KOPT-K1 (cell line): Measurements from ENCODE around the gene GAS1.

Source experiments
- H3K27ac ChIP-seq: fragments of 200-600 bp; sonication (generic); 2 replicates; pipeline ENCODE4 v1.5.1; 2016; ENCODE audit warnings: antibody characterized with exemption, mild to moderate bottlenecking, low read depth, low read length; ENCODE audit not compliant: poor library complexity, severe bottlenecking
- H3K36me3 ChIP-seq: fragments of 200-600 bp; sonication (generic); 2 replicates; pipeline ENCODE4 v1.5.1; 2017; ENCODE audit warnings: antibody characterized with exemption, mild to moderate bottlenecking, low read length, moderate library complexity; ENCODE audit not compliant: insufficient read depth
- H3K9me3 ChIP-seq: fragments of 200-600 bp; sonication (generic); 2 replicates; pipeline ENCODE4 v1.5.1; 2017; ENCODE audit warnings: antibody characterized with exemption, low read length, mild to moderate bottlenecking; ENCODE audit not compliant: insufficient read depth, poor library complexity, severe bottlenecking

Gene GAS1

DNA sequence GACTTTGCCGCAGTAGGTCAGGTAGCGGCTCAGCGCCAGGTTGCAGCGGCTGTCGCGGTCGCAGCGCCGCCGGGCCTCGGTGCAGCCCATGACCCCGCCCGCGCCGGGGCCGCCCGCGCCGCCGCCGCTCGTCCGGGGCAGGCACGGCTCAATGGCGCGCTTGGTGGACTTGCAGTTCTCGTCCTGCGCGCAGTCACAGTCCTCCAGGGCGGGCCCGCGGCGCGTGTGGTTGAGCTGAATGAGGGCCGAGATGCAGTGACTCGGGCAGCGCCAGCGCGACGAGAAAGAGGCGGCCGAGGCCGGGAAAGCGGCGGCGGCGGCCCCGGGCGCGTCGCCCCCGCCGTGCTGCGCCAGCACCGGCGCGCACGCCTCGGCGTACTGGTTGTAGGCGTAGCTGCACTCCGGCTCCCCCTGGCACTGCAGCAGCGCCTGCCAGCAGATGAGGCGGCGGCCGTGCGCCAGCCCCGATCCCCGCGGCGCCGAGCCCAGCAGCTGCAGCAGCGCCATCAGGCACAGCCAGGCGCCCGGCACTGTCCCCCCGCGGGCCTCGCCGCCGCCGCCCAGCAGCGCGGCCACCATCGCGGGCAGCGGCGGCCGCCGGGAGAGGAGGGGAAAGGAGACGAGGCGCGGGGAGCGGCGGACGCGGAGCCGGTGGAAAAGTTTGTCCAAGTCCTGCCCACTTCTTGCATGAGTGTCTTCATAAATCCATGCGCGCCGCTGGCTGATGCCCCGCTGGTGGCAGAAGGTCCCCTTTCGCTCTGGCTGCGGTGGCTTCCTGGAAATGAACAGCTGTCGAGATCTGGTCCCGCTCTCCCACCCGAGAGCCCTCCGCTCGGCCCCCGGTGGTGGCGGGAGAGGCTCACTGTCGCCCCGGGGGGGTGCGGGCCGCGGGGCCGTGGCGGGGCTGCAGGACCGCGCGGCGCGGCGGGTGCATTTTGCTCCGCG is 833 bp downstream of the GAS1 start:
- Histone ChIP-seq H3K9me3 (no peaks in the 10 kb centered on the region), H3K36me3 (no peaks in the 10 kb centered on the region)

DNA sequence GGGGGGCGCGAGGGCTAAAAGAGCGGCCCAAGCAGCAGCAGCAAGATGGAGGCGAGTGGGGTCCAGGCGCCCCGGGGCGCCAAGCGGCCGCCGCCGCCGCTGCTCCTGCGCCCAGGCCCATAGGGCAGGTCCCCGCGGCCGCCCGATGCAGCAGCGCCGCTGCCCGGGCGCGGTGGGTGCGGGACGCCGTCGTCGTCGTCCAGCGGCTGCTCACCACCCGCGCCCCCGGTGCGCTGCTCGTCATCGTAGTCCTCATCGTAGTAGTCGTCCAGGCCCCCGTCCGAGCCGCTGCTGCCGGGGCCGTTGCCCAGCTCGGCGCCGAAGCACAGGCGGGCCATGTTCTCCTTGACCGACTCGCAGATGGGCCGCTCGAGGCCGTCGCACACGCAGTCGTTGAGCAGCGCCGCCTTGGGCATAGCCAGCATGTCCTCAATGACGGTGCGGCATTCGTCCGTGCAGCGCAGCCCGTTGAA is 1.5 kb downstream of the GAS1 start:
- Histone ChIP-seq H3K9me3 (no peaks in the 10 kb centered on the region), H3K36me3 (no peaks in the 10 kb centered on the region), H3K27ac (no peak overlapping the region)

More for the DNA sequence above, 833 bp downstream of the GAS1 start:
- H3K27ac ChIP-seq: no peak overlapping the region

DNA sequence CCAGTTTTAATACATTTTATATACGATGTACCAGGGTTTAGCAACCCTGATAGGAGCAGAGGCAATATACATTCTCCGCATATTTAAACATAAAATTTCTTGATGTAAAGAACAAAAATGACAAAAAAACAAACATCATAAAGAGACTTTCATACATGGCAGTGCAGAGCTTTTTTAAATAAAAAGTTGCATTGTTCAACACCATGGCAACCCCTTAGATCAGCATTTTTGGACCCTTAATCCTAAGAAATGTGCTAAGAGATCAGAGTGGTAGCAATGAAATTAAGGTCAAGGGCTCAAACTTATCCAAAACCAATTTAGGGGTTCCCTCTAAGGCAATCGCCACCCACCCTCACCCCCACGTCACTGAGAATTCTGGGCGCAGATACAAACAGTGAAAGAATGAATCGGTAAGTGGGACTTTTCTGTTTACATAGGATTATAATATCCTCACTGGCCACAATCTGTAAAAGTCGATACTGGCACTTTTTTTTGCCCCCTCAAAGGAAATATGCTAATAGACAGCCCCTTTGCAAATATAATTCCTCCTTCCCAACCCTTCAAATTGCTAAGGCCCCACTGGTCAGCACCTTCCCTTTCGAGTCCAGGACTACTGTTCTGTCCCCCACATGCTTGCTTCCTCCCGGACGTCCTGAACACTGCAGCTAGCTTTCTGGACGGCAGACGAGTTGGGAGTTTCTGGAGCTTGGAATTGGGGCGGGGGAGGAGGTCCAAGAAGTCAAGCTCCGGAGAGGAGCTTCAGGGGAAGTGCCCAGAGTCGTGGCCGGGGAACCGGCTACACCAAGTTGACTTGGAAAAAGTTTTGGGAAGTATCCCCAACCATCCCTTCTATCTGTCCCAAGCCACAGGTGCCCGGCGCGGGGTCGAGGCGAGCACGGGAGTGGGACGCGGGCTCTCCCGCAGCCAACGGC is 2.2 kb downstream of the GAS1 start:
- Histone ChIP-seq H3K9me3 (no peaks in the 10 kb centered on the region), H3K27ac (no peak overlapping the region), H3K36me3 (no peaks in the 10 kb centered on the region)

DNA sequence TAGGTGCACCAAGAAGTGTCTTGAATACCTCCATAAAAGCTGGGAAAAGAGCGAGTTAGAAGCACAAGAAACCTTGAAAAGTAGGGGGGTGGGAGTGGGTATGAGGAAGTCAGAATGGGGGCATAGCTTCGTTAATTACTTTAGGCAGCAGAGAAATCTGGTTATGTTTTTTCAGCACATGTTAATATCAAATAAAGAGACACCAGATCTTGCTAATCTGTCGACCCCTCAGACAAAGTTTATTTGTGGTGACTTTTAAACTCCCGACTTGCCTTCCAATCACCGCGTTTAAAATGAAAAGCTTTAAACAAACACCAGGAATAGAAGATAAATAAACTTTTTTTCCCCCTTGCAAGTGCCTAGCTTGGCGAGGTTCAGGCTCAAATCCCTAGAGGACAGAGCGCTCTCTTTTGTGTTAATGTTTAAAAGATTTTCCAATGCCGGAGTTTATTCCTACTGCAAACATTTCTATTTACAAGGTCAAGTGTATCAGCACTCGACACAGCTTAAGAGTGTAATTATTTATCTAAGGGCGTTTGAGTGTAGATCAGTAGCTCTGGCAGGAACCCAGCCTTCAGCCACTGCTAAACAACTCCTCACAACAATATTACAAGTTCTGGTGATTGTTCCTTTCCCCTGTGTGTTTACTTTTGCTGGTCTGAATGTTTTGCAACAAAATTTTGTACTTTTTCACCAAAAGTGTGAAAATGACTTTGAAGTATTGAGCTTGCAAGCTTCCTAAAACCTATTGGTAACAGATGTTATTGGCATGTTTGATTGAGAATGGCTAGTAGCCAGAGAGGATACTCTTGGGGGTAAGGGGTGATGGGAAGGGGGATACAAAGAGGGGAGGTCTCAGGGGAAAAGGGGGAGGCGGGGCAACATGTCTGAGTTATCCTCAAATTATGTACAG is 3.8 kb downstream of the GAS1 start:
- Histone ChIP-seq H3K9me3 (no peaks in the 10 kb centered on the region), H3K36me3 (no peaks in the 10 kb centered on the region), H3K27ac (no peak overlapping the region)

DNA sequence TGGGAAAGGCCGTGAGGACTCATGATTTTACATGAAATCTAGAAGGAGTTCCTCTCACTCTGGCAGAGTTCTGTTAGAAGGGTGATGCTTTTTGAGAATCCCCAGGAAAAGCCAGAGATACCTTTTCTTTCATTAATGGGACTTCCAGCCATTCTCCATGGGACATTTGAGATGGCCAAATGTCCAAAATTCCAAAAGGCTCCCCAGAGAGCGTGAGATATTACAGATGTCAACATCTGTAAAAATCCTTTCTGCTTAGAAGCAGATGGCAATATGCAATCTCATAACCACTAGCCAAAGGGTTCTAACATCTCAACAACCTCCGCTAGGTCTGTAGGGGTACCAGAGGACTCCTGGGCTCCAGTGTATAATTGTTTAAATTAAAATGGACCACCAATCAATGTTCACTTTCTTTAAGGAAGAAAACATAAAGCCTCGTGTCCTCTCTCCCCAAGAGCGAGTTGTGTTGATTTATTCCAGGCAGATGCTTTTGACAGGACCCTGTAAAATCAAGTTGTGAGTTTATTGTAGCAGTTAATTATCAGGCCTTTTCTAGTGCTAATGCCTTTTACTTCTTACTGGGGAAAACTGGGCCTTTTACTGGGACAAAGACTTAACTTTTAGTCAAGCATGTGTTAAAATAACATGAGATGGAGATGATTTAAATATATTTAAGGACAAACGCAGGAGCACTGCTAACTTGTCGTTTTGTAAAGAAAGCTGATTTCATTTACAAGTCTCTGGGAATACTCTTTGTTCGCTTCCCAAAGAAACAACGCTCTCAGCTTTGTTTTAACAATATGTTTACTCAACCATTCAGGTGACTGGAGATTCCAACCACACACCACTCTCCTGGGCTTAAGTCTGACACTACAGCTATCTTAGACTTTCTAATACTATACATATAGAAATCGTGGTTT is 4.8 kb downstream of the GAS1 start:
- no peaks in the 10 kb centered on the region for H3K9me3 ChIP-seq
- no peaks in the 10 kb centered on the region for H3K36me3 ChIP-seq
- no peak overlapping the region for H3K27ac ChIP-seq

DNA sequence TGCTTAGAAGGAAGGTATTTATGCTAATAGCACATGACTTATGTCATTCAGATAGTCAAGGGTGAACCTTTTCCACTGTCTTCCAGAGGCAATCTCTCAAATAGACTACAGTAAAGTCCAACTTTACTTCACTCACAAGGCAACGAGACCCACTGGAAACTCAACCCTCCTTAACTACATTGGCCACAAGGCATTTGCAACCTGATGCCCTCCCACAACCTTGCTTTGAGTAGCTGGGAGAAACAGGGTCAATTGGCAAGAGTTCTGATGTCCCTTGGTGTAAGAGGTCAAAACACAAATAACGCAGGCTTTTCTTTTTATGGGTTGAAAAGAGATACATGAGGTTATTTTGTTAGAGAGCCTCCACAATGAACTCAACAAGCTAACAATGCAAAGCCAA is 6.1 kb downstream of the GAS1 start:
- no peaks in the 10 kb centered on the region for H3K36me3 ChIP-seq
- no peak overlapping the region for H3K27ac ChIP-seq
- H3K9me3 ChIP-seq: no peaks in the 10 kb centered on the region

DNA sequence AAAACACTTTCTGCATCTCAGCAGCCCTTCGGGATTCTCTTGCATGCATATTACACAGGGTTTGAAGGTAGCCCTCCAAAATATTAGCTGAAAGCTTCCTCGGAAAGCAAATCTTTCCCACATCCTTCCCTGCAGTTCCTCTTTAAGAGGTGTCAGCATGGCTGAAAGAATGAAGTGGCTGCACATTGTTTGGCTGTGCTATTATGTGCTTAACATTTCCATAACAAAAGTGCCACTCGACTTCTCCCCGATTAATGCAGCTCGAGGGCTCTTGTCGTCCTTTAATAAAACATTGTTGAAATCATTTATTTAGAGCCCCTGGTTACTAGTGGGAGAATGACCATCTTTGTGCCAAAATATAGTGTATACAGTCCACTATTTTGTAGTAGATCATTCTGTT is 6.5 kb downstream of the GAS1 start:
- H3K27ac ChIP-seq: no peak overlapping the region
- no peaks in the 10 kb centered on the region for H3K9me3 ChIP-seq
- H3K36me3 ChIP-seq: no peaks in the 10 kb centered on the region

DNA sequence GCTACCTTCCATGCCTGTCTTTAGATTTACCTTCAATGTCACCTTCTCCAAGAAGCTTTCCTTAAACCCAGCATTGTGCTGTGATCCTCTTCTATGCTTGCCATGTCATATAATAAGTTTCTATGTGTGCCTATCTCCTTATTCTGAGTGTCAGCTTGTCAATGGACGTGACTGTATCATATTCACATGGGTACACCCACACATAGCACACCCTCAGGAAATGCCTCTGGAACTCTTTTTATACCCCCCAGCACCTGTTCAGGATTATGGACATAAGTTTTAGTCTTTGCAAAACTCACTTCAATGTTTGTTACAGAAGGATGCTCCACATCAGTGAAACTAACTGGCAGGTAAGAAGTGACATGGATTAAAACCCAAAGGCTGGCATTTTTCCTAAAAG is 7.4 kb downstream of the GAS1 start:
- Histone ChIP-seq H3K9me3 (no peaks in the 10 kb centered on the region), H3K27ac (no peak overlapping the region), H3K36me3 (no peaks in the 10 kb centered on the region)

DNA sequence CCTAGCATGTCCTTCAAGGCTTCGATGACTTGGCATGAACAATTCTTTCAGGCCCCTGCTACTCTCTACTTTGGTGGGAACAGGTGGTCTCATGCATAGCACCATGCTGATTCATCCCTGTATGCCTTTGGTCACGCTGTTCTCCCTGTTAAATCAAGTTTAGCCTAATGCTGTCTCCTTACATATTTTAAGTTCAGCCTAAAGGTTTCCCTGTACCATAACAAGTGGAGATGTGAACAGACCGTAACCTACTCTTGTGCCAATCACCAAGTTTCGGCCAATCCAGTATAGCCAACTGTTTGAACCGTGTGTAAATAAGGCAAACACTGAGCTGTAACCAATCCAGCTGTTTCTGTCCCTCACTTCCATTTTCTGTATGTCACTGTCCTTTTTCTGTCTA is 8.0 kb downstream of the GAS1 start:
- no peak overlapping the region for H3K27ac ChIP-seq
- no peaks in the 10 kb centered on the region for H3K9me3 ChIP-seq
- H3K36me3 ChIP-seq: no peaks in the 10 kb centered on the region

DNA sequence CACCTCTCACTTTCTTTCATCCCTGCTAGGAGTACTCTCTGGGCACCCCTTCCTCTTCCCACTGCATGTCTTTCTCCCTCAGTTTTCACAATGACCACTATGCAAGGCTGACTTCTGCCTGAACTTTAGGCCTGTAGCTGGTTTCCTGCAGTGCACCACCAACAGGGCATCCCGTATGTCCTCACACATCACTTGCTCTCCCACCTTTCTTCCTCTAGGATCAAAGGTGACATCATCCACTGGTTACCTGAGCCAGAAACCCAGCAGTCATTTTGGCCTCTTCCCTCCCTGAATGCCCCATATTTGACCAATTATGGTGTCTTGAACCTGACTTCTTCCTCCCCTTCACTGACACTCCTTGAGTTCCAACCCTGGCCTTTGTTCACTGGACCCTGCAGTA is 8.5 kb downstream of the GAS1 start:
- H3K36me3 ChIP-seq: no peaks in the 10 kb centered on the region
- no peaks in the 10 kb centered on the region for H3K9me3 ChIP-seq
- H3K27ac ChIP-seq: no peak overlapping the region

DNA sequence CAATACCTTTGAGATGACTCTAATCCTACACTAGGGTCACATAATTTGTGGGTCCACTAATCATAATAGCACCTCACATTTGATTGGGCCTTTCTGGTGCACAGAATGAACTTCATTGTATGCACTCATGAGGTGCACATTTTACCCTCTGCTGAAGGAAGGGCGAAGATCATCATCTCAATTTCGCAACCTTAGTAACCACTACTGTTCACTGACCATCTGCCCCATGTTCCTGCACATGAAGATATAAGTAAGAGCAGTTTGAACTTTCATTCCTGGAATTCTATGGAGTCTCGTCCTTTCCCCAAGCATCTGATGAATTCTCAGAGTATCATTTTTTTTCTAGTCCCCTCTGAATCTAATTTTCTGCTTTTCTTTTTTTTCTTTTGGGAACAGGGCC is 21.2 kb downstream of the GAS1 start:
- H3K9me3 ChIP-seq: no peaks in the 10 kb centered on the region
- no peaks in the 10 kb centered on the region for H3K36me3 ChIP-seq
- no peak overlapping the region for H3K27ac ChIP-seq

DNA sequence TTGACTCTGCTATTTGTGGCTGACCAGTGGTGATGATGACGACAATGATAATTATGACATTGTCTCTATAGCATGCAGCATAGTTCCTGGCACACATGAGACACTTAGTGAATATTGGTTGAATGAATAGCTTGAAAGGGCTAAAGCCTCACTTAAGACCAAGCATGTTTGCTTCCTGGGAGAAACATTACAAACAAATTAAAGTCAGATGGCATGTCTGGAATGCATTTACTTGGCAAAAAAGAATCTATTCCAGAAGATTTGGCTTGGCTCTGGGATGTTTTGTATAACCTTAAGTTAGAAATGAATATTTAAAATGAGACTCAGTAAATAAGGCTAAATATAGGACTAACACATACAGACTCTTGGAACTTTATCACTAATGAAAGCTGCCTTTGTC is 21.6 kb downstream of the GAS1 start:
- Histone ChIP-seq H3K27ac (no peak overlapping the region), H3K36me3 (no peaks in the 10 kb centered on the region), H3K9me3 (no peaks in the 10 kb centered on the region)

DNA sequence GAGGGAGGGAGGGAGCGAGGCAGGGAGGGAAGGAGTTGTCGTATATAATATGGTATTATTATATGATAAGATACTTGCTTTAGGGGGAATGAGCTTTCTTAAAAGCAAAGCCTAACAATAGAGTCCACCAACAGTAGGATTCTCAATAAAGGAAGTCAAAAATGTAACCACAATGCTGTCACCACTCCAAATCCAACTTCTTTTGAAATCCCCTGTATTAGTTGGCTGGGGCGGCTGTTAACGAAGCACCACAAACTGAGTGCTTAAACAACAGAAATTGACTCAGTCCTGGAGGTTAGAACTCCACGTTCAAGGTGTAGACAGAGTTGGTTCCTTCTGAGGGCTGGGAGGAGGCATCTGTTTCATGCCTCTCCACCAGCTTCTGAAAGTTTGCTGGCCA is 23.1 kb downstream of the GAS1 start:
- Histone ChIP-seq H3K9me3 (no peaks in the 10 kb centered on the region), H3K27ac (no peak overlapping the region), H3K36me3 (no peaks in the 10 kb centered on the region)
